GM12878 (cell line): Measurements from ENCODE around the gene FDX1. TPM values are rescaled to one million over a fixed set of nuclear protein-coding genes. Genes with fewer than 3 reads are reported as not detected.

Experiments used
- ATAC-seq: fragments of 200-7000 bp; cut with Tn5 transposase; 3 replicates; pipeline ENCODE4 v1.9.1; 2020; ENCODE audit warnings: mild to moderate bottlenecking, moderate library complexity
- BruUV-seq: library from RNA; stranded (reverse); fragments of 400-500 nt; replicated peaks from 2 replicates; lab custom pipeline; 2021; lab: Mats Ljungman, UMichigan
- CTCF ChIA-PET: fragments of 300-600 bp; sonication (Branson Sonifier 250); formaldehyde crosslinking; extraction: SDS; loops from one replicate; lab custom pipeline; 2021; ENCODE audit warnings: inconsistent platforms; lab: Yijun Ruan, JAX
- POLR2A ChIA-PET: fragments of 350-600 bp; formaldehyde crosslinking; extraction: SDS; loops from one replicate; lab custom pipeline; 2021; ENCODE audit warnings: inconsistent platforms; lab: Charles Lee
- RAD21 ChIA-PET: fragments of 300-600 bp; sonication (Branson Sonifier 250); formaldehyde crosslinking; loops from one replicate; lab custom pipeline; 2023; ENCODE audit warnings: antibody characterized with exemption; ENCODE audit not compliant: unreplicated experiment; lab: Charles Lee
- SMC1A ChIA-PET: fragments of 300-600 bp; sonication (Branson Sonifier 250); formaldehyde crosslinking; loops from one replicate; lab custom pipeline; 2023; ENCODE audit not compliant: unreplicated experiment, uncharacterized antibody; lab: Charles Lee
- DNase-seq: peaks from one replicate; pipeline ENCODE4 v3.0.0-alpha.2; 2011; ENCODE audit warnings: low read depth, low spot score
- FAIRE-seq: peaks from 3 replicates; lab custom pipeline; 2011; peaks lifted over from hg19 to GRCh38; lab: Jason Lieb, UNC
- H2AFZ ChIP-seq: 2 replicates; pipeline ENCODE4 v1.6.0; 2011; ENCODE audit warnings: low read depth, low read length, control low read depth; ENCODE audit not compliant: control insufficient read depth
- H3K27ac ChIP-seq: 2 replicates; pipeline ENCODE4 v1.5.1; 2011; ENCODE audit warnings: control low read depth; ENCODE audit not compliant: control insufficient read depth, insufficient read depth
- H3K27me3 ChIP-seq, 2 experiments: replicated peaks in 1 of 2; 2 replicates each; pipeline versions ENCODE4 v1.6.0 to v1.6.1; 2011; ENCODE audit warnings: low read length in 1 of 2; ENCODE audit not compliant: control insufficient read depth in 2 of 2, insufficient read depth in 2 of 2
- H3K36me3 ChIP-seq, 2 experiments: 2 replicates each; pipeline ENCODE4 v1.5.1; 2011; ENCODE audit warnings: low read length in 1 of 2; ENCODE audit not compliant: control insufficient read depth in 2 of 2, insufficient read depth in 2 of 2
- H3K4me1 ChIP-seq: 2 replicates; pipeline ENCODE4 v1.6.1; 2011; ENCODE audit warnings: mild to moderate bottlenecking, low read length, moderate library complexity, mixed read lengths; ENCODE audit not compliant: control insufficient read depth, insufficient read depth
- H3K4me2 ChIP-seq: 2 replicates; pipeline ENCODE4 v1.6.0; 2011; ENCODE audit warnings: control low read depth; ENCODE audit not compliant: control insufficient read depth, insufficient read depth
- H3K4me3 ChIP-seq: fragments of 200-600 bp; sonication (generic); 2 replicates; pipeline ENCODE4 v1.5.1; 2016
- H3K79me2 ChIP-seq: 2 replicates; pipeline ENCODE4 v1.6.0; 2011; ENCODE audit warnings: low read length; ENCODE audit not compliant: control insufficient read depth, insufficient read depth
- H3K9ac ChIP-seq: 2 replicates; pipeline ENCODE4 v1.8.0; 2011; ENCODE audit warnings: low read length, control low read depth, mixed read lengths; ENCODE audit not compliant: control insufficient read depth, insufficient read depth
- H3K9me3 ChIP-seq: replicated peaks from 3 replicates; pipeline ENCODE4 v1.5.1; 2011; ENCODE audit warnings: mild to moderate bottlenecking, low read length; ENCODE audit not compliant: control insufficient read depth, insufficient read depth
- H4K20me1 ChIP-seq: 2 replicates; pipeline ENCODE4 v1.6.0; 2011; ENCODE audit not compliant: control insufficient read depth, insufficient read depth
- CHD2 ChIP-seq: IDR thresholded peaks from 2 replicates; pipeline ENCODE4 v1.6.1; 2011; ENCODE audit warnings: low read depth, low read length, improper control_type of control experiment, borderline replicate concordance
- GATAD2B ChIP-seq: fragments of 450-650 bp; conservative IDR thresholded peaks from 2 replicates; pipeline ENCODE4 v1.6.1; 2017; ENCODE audit warnings: low read depth, mild to moderate bottlenecking, moderate library complexity
- KLF5 ChIP-seq: fragments of 450-650 bp; IDR thresholded peaks from 2 replicates; pipeline ENCODE4 v1.6.1; 2014; ENCODE audit warnings: mild to moderate bottlenecking; ENCODE audit not compliant: partially characterized antibody
- LARP7 ChIP-seq: fragments of 450-650 bp; IDR thresholded peaks from 2 replicates; pipeline ENCODE4 v1.6.1; 2017; ENCODE audit warnings: mild to moderate bottlenecking
- MEF2B ChIP-seq: fragments of 450-650 bp; IDR thresholded peaks from 2 replicates; pipeline ENCODE4 v1.6.1; 2018; ENCODE audit warnings: mild to moderate bottlenecking, moderate library complexity; ENCODE audit not compliant: partially characterized antibody, poor library complexity, severe bottlenecking
- RB1 ChIP-seq: fragments of 450-650 bp; formaldehyde crosslinking; IDR thresholded peaks from 2 replicates; pipeline ENCODE4 v1.6.1; 2017; ENCODE audit warnings: mild to moderate bottlenecking, borderline replicate concordance
- SMARCA5 ChIP-seq: fragments of 450-650 bp; IDR thresholded peaks from 2 replicates; pipeline ENCODE4 v1.6.1; 2017; ENCODE audit warnings: mild to moderate bottlenecking
- ZNF384 ChIP-seq: IDR thresholded peaks from 2 replicates; pipeline ENCODE4 v1.6.1; 2012; ENCODE audit warnings: low read depth, mild to moderate bottlenecking, low read length, improper control_type of control experiment, borderline replicate concordance
- WGBS: methylation state at CpG from one replicate; pipeline ENCODE4 v1.1.6; 2016; ENCODE audit warnings: low lambda C conversion rate; ENCODE audit not compliant: insufficient replicate concordance, insufficient coverage; ENCODE audit errors: missing lambda C conversion rate; 5-methylcytosine and 5-hydroxymethylcytosine counted together
- in situ Hi-C: fragments of 300-500 bp; cut with MboI; formaldehyde crosslinking; loops from 9 replicates; pipeline ENCODE4 v1.14.3; 2018; ENCODE audit warnings: mixed read lengths
- intact Hi-C: fragments of 100-400 bp; cut with micrococcal nuclease; formaldehyde crosslinking; loops from one replicate; pipeline ENCODE4 v1.14.2; 2022; ENCODE audit not compliant: unreplicated experiment
- polyA plus RNA-seq, 11 experiments: library from polyadenylated mRNA; depleted of rRNA in 4 of 11; unstranded in 6 of 11; stranded (reverse) in 5 of 11; fragments of >200 nt; fragmentation: Nextera tagmentation in 4 of 11; fragmentation: Illumina TruSeq in 1 of 11; extraction: Ambion mirVana in 4 of 11; extraction: Trizol in 1 of 11; gene quantifications; 1 replicate in 1 of 11; 2 replicates in 10 of 11; pipeline versions ENCODE4 v1.2.1 to v1.2.3, GENCODE V29; 2011 to 2016; ENCODE audit warnings: inconsistent platforms in 2 of 11, missing spikeins in 2 of 11, low read depth in 1 of 11
- total RNA-seq, 4 experiments: library from RNA; depleted of rRNA in 3 of 4; stranded (reverse); fragments of >200 nt in 3 of 4; fragmentation: Illumina TruSeq in 1 of 4; extraction: Trizol in 1 of 4; gene quantifications; 2 replicates each; pipeline versions ENCODE4 v1.2.1 to v1.2.3, GENCODE V29; 2013 to 2021
- TF ChIP-seq, protein P1 (sequence below): fragments of 150-350 bp; IDR thresholded peaks from 2 replicates; pipeline ENCODE4 v1.6.1; 2016; ENCODE audit warnings: low read depth, low read length
- TF ChIP-seq, protein P2 (sequence below), 3 experiments: IDR thresholded peaks in 2 of 3; conservative IDR thresholded peaks in 1 of 3; 2 replicates each; pipeline ENCODE4 v1.5.1; 2011; ENCODE audit warnings: low read depth in 3 of 3, low read length in 3 of 3, mild to moderate bottlenecking in 3 of 3, control low read depth in 2 of 3, moderate library complexity in 2 of 3, inconsistent platforms in 1 of 3, mixed read lengths in 1 of 3; ENCODE audit not compliant: control insufficient read depth in 2 of 3, insufficient read depth in 1 of 3; ENCODE audit errors: extremely low read depth in 1 of 3
- TF ChIP-seq, protein P3 (sequence below): IDR thresholded peaks from 2 replicates; pipeline ENCODE4 v1.6.1; 2012; ENCODE audit warnings: low read depth, low read length, improper control_type of control experiment
- TF ChIP-seq, protein P4 (sequence below): IDR thresholded peaks from 2 replicates; pipeline ENCODE4 v1.6.1; 2011; ENCODE audit warnings: borderline replicate concordance, low read depth, mild to moderate bottlenecking, moderate library complexity, low read length; ENCODE audit not compliant: insufficient read depth, poor library complexity, severe bottlenecking

The FDX1 gene
- total and polyA plus RNA-seq, 10 of the 15 experiments (the other 5 are each of a cell fraction or from before 2014, with no cell fraction given) = 3.9 to 20.3 (median 8.1) TPM

DNA sequence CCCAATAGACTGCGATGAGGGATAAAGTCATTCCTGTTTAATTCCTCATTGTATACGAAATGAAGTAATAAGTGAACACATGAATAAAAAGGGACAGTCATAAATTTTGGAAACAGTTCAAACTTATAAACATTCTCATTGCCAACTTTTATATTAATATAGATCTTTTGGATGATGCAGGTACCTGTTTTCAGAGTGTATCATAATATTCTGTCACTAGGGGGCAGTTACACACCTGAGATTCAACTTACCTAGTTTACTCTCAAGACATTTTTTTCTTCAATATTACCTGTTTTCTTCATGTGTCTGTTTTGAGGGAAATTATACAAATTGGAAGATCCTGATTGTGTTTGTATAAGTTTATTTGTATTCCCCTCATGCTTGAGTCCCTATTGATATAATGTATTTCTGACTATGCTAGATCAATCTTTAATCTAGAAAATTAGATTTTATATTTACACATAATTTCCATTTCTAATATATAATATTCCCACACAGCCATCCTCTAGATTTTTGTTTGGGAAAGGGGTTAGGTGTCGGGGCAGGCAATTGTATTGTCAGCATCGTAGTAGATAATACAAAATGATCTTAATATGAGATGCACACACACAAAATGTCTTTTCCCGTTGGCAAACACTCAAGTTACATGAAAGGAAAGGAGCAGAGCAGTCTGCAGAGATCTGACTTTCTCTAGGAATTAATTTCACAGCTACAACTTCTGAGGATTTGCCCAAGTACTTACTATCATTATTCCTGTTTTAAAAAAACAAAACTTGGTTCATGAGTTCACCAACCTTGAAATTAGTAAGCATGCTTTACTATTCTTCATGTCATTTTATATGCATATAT lies 18.4 kb downstream of the FDX1 start:
- no TSS peak for BruUV-seq
- Histone ChIP-seq H3K9me3 (no peaks in the 10 kb centered on the region), H3K4me1 (peaks cover 3% of the 10 kb centered on the region; the same call in 1 of the 2 replicates), H3K27me3 (no peaks in the 10 kb centered on the region), H3K27ac (no peak overlapping the region), H3K9ac (no peak overlapping the region), H3K79me2 (no peaks in the 10 kb centered on the region), H3K4me2 (no peak overlapping the region), H3K4me3 (no peak overlapping the region), H3K36me3 (no peaks in the 10 kb centered on the region), H4K20me1 (no peaks in the 10 kb centered on the region), H2AFZ (no peak overlapping the region)
- ChIA-PET CTCF (interaction anchor here (0.7 to 6.6 kb wide), 12 partner anchors 13 to 998 kb away, joined by 3 to 78 read pairs (median 3); partner anchors contain the start of gene FDX1), POLR2A (no interaction called here), SMC1A (interaction anchor here (0.6 to 1.2 kb wide), 6 partner anchors 15 to 783 kb away, joined by 3 to 6 read pairs (median 3); no protein-coding TSS in a partner anchor), RAD21 (interaction anchor here (1.3 to 2.3 kb wide), 3 partner anchors 393 to 835 kb away, joined by 3 to 7 read pairs (median 6); no protein-coding TSS in a partner anchor)
- in situ Hi-C loops (loop anchor here (5.0 to 10.0 kb wide), 2 partner anchors 784 to 977 kb away; no protein-coding TSS in a partner anchor), intact Hi-C loops (loop anchor here (1.0 to 5.0 kb wide), 2 partner anchors 782 to 999 kb away; no protein-coding TSS in a partner anchor)
- 50% methylated on average over 5 of the region's 5 CpGs for WGBS
- DNase-seq = no peak
- no peak for FAIRE-seq
- ATAC-seq = peak; percentile 65
- TF ChIP-seq KLF5 = no peak
- TF ChIP-seq, protein P1, sequence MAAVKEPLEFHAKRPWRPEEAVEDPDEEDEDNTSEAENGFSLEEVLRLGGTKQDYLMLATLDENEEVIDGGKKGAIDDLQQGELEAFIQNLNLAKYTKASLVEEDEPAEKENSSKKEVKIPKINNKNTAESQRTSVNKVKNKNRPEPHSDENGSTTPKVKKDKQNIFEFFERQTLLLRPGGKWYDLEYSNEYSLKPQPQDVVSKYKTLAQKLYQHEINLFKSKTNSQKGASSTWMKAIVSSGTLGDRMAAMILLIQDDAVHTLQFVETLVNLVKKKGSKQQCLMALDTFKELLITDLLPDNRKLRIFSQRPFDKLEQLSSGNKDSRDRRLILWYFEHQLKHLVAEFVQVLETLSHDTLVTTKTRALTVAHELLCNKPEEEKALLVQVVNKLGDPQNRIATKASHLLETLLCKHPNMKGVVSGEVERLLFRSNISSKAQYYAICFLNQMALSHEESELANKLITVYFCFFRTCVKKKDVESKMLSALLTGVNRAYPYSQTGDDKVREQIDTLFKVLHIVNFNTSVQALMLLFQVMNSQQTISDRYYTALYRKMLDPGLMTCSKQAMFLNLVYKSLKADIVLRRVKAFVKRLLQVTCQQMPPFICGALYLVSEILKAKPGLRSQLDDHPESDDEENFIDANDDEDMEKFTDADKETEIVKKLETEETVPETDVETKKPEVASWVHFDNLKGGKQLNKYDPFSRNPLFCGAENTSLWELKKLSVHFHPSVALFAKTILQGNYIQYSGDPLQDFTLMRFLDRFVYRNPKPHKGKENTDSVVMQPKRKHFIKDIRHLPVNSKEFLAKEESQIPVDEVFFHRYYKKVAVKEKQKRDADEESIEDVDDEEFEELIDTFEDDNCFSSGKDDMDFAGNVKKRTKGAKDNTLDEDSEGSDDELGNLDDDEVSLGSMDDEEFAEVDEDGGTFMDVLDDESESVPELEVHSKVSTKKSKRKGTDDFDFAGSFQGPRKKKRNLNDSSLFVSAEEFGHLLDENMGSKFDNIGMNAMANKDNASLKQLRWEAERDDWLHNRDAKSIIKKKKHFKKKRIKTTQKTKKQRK = no peak
- no peak for TF ChIP-seq LARP7
- no peak for TF ChIP-seq MEF2B
- peak; percentile 26; the same call in 1 of the 2 replicates for TF ChIP-seq ZNF384
- TF ChIP-seq, protein P2, sequence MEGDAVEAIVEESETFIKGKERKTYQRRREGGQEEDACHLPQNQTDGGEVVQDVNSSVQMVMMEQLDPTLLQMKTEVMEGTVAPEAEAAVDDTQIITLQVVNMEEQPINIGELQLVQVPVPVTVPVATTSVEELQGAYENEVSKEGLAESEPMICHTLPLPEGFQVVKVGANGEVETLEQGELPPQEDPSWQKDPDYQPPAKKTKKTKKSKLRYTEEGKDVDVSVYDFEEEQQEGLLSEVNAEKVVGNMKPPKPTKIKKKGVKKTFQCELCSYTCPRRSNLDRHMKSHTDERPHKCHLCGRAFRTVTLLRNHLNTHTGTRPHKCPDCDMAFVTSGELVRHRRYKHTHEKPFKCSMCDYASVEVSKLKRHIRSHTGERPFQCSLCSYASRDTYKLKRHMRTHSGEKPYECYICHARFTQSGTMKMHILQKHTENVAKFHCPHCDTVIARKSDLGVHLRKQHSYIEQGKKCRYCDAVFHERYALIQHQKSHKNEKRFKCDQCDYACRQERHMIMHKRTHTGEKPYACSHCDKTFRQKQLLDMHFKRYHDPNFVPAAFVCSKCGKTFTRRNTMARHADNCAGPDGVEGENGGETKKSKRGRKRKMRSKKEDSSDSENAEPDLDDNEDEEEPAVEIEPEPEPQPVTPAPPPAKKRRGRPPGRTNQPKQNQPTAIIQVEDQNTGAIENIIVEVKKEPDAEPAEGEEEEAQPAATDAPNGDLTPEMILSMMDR (IDR thresholded peaks at IDR 0.05 in 2 of 3, conservative IDR thresholded peaks at IDR 0.05 in 1 of 3; ENCODE audit: control insufficient read depth in 2 of 3, extremely low read depth in 1 of 3, insufficient read depth in 1 of 3, low read depth in 3 of 3, low read length in 3 of 3) = peak; percentile 38 to 52 (median 49); a peak in 4 of 6 replicates
- TF ChIP-seq, protein P3, sequence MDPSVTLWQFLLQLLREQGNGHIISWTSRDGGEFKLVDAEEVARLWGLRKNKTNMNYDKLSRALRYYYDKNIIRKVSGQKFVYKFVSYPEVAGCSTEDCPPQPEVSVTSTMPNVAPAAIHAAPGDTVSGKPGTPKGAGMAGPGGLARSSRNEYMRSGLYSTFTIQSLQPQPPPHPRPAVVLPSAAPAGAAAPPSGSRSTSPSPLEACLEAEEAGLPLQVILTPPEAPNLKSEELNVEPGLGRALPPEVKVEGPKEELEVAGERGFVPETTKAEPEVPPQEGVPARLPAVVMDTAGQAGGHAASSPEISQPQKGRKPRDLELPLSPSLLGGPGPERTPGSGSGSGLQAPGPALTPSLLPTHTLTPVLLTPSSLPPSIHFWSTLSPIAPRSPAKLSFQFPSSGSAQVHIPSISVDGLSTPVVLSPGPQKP = no peak
- TF ChIP-seq SMARCA5 = no peak
- TF ChIP-seq RB1 = no peak
- no peak for TF ChIP-seq CHD2
- TF ChIP-seq, protein P4, sequence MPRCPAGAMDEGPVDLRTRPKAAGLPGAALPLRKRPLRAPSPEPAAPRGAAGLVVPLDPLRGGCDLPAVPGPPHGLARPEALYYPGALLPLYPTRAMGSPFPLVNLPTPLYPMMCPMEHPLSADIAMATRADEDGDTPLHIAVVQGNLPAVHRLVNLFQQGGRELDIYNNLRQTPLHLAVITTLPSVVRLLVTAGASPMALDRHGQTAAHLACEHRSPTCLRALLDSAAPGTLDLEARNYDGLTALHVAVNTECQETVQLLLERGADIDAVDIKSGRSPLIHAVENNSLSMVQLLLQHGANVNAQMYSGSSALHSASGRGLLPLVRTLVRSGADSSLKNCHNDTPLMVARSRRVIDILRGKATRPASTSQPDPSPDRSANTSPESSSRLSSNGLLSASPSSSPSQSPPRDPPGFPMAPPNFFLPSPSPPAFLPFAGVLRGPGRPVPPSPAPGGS = no peak
- no peak for TF ChIP-seq GATAD2B
